H1 (cell line): Measurements from ENCODE around the gene POLR2I. TPM values are rescaled to one million over a fixed set of nuclear protein-coding genes. Genes with fewer than 3 reads are reported as not detected.
A peak's percentile ranks its signal among the peaks of the same experiment; 100 is the strongest.

ENCODE experiments used
- CTCF ChIA-PET: fragments of 300-600 bp; sonication (Branson Sonifier 250); formaldehyde crosslinking; loops from one replicate; lab custom pipeline; 2021; ENCODE audit not compliant: partially characterized antibody; lab: Charles Lee
- POLR2A ChIA-PET: fragments of 300-600 bp; sonication (Branson Sonifier 250); formaldehyde crosslinking; loops from one replicate; lab custom pipeline; 2021; ENCODE audit warnings: inconsistent platforms; ENCODE audit not compliant: partially characterized antibody; lab: Charles Lee
- DNase-seq, 2 experiments: peaks; one replicate each; pipeline versions ENCODE4 v3.0.0 to v3.0.0-alpha.2; 2010 to 2022; ENCODE audit warnings: low spot score in 2 of 2, low read depth in 1 of 2, mixed read lengths in 1 of 2
- FAIRE-seq: peaks from 2 replicates; lab custom pipeline; 2011; peaks lifted over from hg19 to GRCh38; lab: Jason Lieb, UNC
- H2AFZ ChIP-seq: 2 replicates; pipeline ENCODE4 v1.8.1; 2012; ENCODE audit warnings: low read length, inconsistent platforms
- H2AK5ac ChIP-seq: 2 replicates; pipeline ENCODE4 v1.6.1; 2013; ENCODE audit warnings: low read depth, low read length
- H2BK120ac ChIP-seq: replicated peaks from 2 replicates; pipeline ENCODE3; 2013; ENCODE audit warnings: low read depth, low read length, inconsistent platforms
- H2BK12ac ChIP-seq: 2 replicates; pipeline ENCODE4 v1.6.1; 2013; ENCODE audit warnings: low read depth, low read length
- H2BK15ac ChIP-seq: 2 replicates; pipeline ENCODE4 v1.6.1; 2013; ENCODE audit warnings: low read length
- H2BK20ac ChIP-seq: 2 replicates; pipeline ENCODE4 v1.6.1; 2013; ENCODE audit warnings: low read length
- H2BK5ac ChIP-seq: 2 replicates; pipeline ENCODE4 v1.6.1; 2013; ENCODE audit warnings: low read depth, low read length
- H3K14ac ChIP-seq: 2 replicates; pipeline ENCODE4 v1.6.1; 2013; ENCODE audit warnings: inconsistent platforms; ENCODE audit not compliant: insufficient read length
- H3K18ac ChIP-seq: 2 replicates; pipeline ENCODE4 v1.6.1; 2013; ENCODE audit warnings: low read length; ENCODE audit errors: extremely low read depth
- H3K23ac ChIP-seq: 2 replicates; pipeline ENCODE4 v1.6.1; 2013; ENCODE audit warnings: inconsistent platforms; ENCODE audit not compliant: insufficient read length
- H3K23me2 ChIP-seq: 2 replicates; pipeline ENCODE4 v1.6.1; 2013; ENCODE audit warnings: low read depth, low read length
- H3K27ac ChIP-seq: 2 replicates; pipeline ENCODE4 v1.6.1; 2011; ENCODE audit warnings: low read depth, low read length, inconsistent platforms
- H3K27me3 ChIP-seq, 4 experiments: replicated peaks in 1 of 4; 1 replicate in 1 of 4; 2 replicates in 3 of 4; pipeline versions ENCODE4 v1.6.1 to v1.8.1; 2011 to 2013; ENCODE audit warnings: low read length in 3 of 4, mild to moderate bottlenecking in 3 of 4, inconsistent platforms in 2 of 4, mixed read lengths in 2 of 4, moderate library complexity in 1 of 4; ENCODE audit not compliant: control insufficient read depth in 3 of 4, insufficient read depth in 3 of 4; ENCODE audit errors: extremely low read depth in 1 of 4
- H3K36me3 ChIP-seq, 4 experiments: 2 replicates each; pipeline versions ENCODE4 v1.6.1 to v1.8.1; 2011 to 2013; ENCODE audit warnings: mild to moderate bottlenecking in 4 of 4, low read length in 3 of 4, moderate library complexity in 2 of 4, control low read depth in 1 of 4, inconsistent platforms in 1 of 4; ENCODE audit not compliant: insufficient read depth in 4 of 4, control insufficient read depth in 2 of 4
- H3K4ac ChIP-seq: replicated peaks from 2 replicates; pipeline ENCODE3; 2013; ENCODE audit warnings: low read length, low read depth, mixed read lengths, inconsistent platforms; ENCODE audit not compliant: insufficient read length
- H3K4me1 ChIP-seq, 4 experiments: replicated peaks in 1 of 4; 1 replicate in 1 of 4; 2 replicates in 3 of 4; pipeline versions ENCODE4 v1.6.1 to v1.8.1; 2011 to 2013; ENCODE audit warnings: low read length in 3 of 4, inconsistent platforms in 2 of 4, mixed read lengths in 1 of 4; ENCODE audit not compliant: insufficient read depth in 4 of 4, control insufficient read depth in 3 of 4
- H3K4me2 ChIP-seq, 2 experiments: 2 replicates each; pipeline versions ENCODE4 v1.6.1 to v1.8.1; 2011 to 2013; ENCODE audit warnings: low read depth in 2 of 2, low read length in 2 of 2, control low read depth in 1 of 2, inconsistent platforms in 1 of 2, mild to moderate bottlenecking in 1 of 2; ENCODE audit not compliant: insufficient read depth in 1 of 2
- H3K4me3 ChIP-seq, 4 experiments: fragments of 200-600, 300-600 bp in 1 of 4; sonication (generic), shearing (Covaris generic), sonication (Bioruptor Twin) in 1 of 4; 2 replicates each; pipeline versions ENCODE4 v1.5.1 to v1.8.1; 2011 to 2016; ENCODE audit warnings: low read length in 4 of 4, low read depth in 3 of 4, control low read depth in 2 of 4, inconsistent platforms in 2 of 4, mild to moderate bottlenecking in 2 of 4, mixed read lengths in 1 of 4, moderate library complexity in 1 of 4; ENCODE audit not compliant: insufficient read depth in 2 of 4; ENCODE audit errors: extremely low read depth in 1 of 4
- H3K56ac ChIP-seq: replicated peaks from 2 replicates; pipeline ENCODE3; 2013; ENCODE audit warnings: low read depth, mild to moderate bottlenecking, mixed read lengths, low read length, inconsistent platforms; ENCODE audit not compliant: insufficient read length
- H3K79me1 ChIP-seq: 2 replicates; pipeline ENCODE4 v1.6.1; 2013; ENCODE audit warnings: low read depth, low read length, control low read depth
- H3K79me2 ChIP-seq, 2 experiments: 2 replicates each; pipeline versions ENCODE4 v1.6.1 to v1.8.1; 2012 to 2013; ENCODE audit warnings: low read length in 2 of 2, mild to moderate bottlenecking in 2 of 2, inconsistent platforms in 1 of 2; ENCODE audit not compliant: insufficient read depth in 2 of 2, control insufficient read depth in 1 of 2
- H3K9ac ChIP-seq, 4 experiments: replicated peaks in 1 of 4; 1 replicate in 1 of 4; 2 replicates in 3 of 4; pipeline versions ENCODE4 v1.6.1 to v1.8.1; 2011 to 2013; ENCODE audit warnings: low read depth in 3 of 4, low read length in 3 of 4, control low read depth in 2 of 4, mild to moderate bottlenecking in 2 of 4, moderate library complexity in 2 of 4, inconsistent platforms in 1 of 4; ENCODE audit errors: extremely low read depth in 1 of 4
- H3K9me3 ChIP-seq, 2 experiments: 2 replicates each; pipeline versions ENCODE4 v1.6.1 to v1.8.1; 2012 to 2013; ENCODE audit warnings: mild to moderate bottlenecking in 2 of 2, moderate library complexity in 2 of 2, control low read depth in 1 of 2, inconsistent platforms in 1 of 2, low read depth in 1 of 2, low read length in 1 of 2, mixed read lengths in 1 of 2; ENCODE audit not compliant: insufficient read depth in 2 of 2
- H4K20me1 ChIP-seq, 2 experiments: replicated peaks in 1 of 2; 2 replicates each; pipeline versions ENCODE3 to v1.8.1; 2011 to 2013; ENCODE audit warnings: inconsistent platforms in 2 of 2, low read length in 2 of 2, mild to moderate bottlenecking in 1 of 2; ENCODE audit not compliant: insufficient read depth in 2 of 2, control insufficient read depth in 1 of 2
- H4K5ac ChIP-seq: 2 replicates; pipeline ENCODE4 v1.6.1; 2013; ENCODE audit warnings: low read length, low read depth, mixed read lengths, inconsistent platforms; ENCODE audit not compliant: insufficient read length
- H4K8ac ChIP-seq: 2 replicates; pipeline ENCODE4 v1.8.0; 2013; ENCODE audit warnings: mild to moderate bottlenecking, moderate library complexity, low read length, inconsistent platforms; ENCODE audit not compliant: insufficient read depth; ENCODE audit errors: extremely low read depth
- H4K91ac ChIP-seq: replicated peaks from 2 replicates; pipeline ENCODE3; 2013; ENCODE audit warnings: low read length, mixed read lengths, inconsistent platforms; ENCODE audit not compliant: insufficient read length
- BCL11A ChIP-seq, 2 experiments: IDR thresholded peaks; one replicate each; pipeline ENCODE4 v1.6.1; 2011; ENCODE audit warnings: low read depth in 2 of 2, low read length in 2 of 2, mild to moderate bottlenecking in 2 of 2
- CEBPB ChIP-seq: IDR thresholded peaks from 2 replicates; pipeline ENCODE4 v1.6.1; 2012; ENCODE audit warnings: low read depth, low read length
- EP300 ChIP-seq, 2 experiments: IDR thresholded peaks; 1 replicate in 1 of 2; 2 replicates in 1 of 2; pipeline ENCODE4 v1.6.1; 2011 to 2012; ENCODE audit warnings: low read depth in 2 of 2, low read length in 2 of 2, mild to moderate bottlenecking in 2 of 2, borderline replicate concordance in 1 of 2, inconsistent platforms in 1 of 2, moderate library complexity in 1 of 2
- FOSL1 ChIP-seq: IDR thresholded peaks from 2 replicates; pipeline ENCODE4 v1.6.1; 2011; ENCODE audit warnings: mild to moderate bottlenecking, low read depth, low read length, moderate library complexity; ENCODE audit not compliant: insufficient read depth
- KDM1A ChIP-seq: fragments of 200-600, 300-600 bp; sonication (generic); IDR thresholded peaks from 2 replicates; pipeline ENCODE4 v1.7.1; 2016; ENCODE audit warnings: mild to moderate bottlenecking, low read length, borderline replicate concordance
- SP2 ChIP-seq: IDR thresholded peaks from 2 replicates; pipeline ENCODE4 v1.6.1; 2012; ENCODE audit warnings: mild to moderate bottlenecking, low read length, inconsistent platforms
- SP4 ChIP-seq: IDR thresholded peaks from 2 replicates; pipeline ENCODE4 v1.6.1; 2012; ENCODE audit warnings: low read length, inconsistent platforms
- TCF12 ChIP-seq: IDR thresholded peaks from 2 replicates; pipeline ENCODE4 v1.6.1; 2011; ENCODE audit warnings: low read depth, mild to moderate bottlenecking, low read length
- WGBS, 2 experiments: shearing (Covaris generic) in 1 of 2; methylation state at CpG; one replicate each; pipeline versions ENCODE4 v1.1.6 to v1.1.7; 2013 to 2015; ENCODE audit warnings: low lambda C conversion rate in 2 of 2, mixed read lengths in 2 of 2, inconsistent platforms in 1 of 2, low coverage in 1 of 2, missing lambda C conversion rate in 1 of 2; ENCODE audit not compliant: insufficient replicate concordance in 2 of 2, insufficient coverage in 1 of 2, insufficient read length in 1 of 2; ENCODE audit errors: extremely low coverage in 1 of 2, missing lambda C conversion rate in 1 of 2; 5-methylcytosine and 5-hydroxymethylcytosine counted together
- polyA plus RNA-seq, 7 experiments: library from polyadenylated mRNA; depleted of rRNA in 3 of 7; stranded (reverse) in 5 of 7; unstranded in 2 of 7; fragments of >200 nt in 5 of 7; fragments of 200-250 nt in 2 of 7; gene quantifications; 1 replicate in 5 of 7; 2 replicates in 1 of 7; 4 replicates in 1 of 7; pipeline versions ENCODE4 v1.2.1 to v1.2.3, GENCODE V29; 2011 to 2013; ENCODE audit warnings: missing spikeins in 2 of 7, mixed read lengths in 2 of 7
- total RNA-seq: library from RNA; stranded (reverse); fragmentation: NEBNext Ultra II Directional; extraction: Animal tissue kit (Norgen Biotek cat#: 25700); gene quantifications from 2 replicates; pipeline ENCODE4 v1.2.1, GENCODE V29; 2021

Gene POLR2I
- total and polyA plus RNA-seq, 2 of the 8 experiments (the other 6 are each of a cell fraction or from before 2014, with no cell fraction given): 143 to 150 TPM

GRCh38 chr19:36163813-36164212, 49.1 kb upstream of the POLR2I start:
- H2AFZ ChIP-seq: no peak overlapping the region
- H2BK12ac ChIP-seq: no peak overlapping the region
- WGBS, 2 experiments: 95% methylated on average over 12 of the region's 12 CpGs; no CpG with 5 or more reads in 1 of the 2 experiments
- H3K27ac ChIP-seq: no peak overlapping the region
- FAIRE-seq: no peak
- POLR2A ChIA-PET: interaction anchor here (0.7 to 7.9 kb wide), 5 partner anchors 13 to 155 kb away, joined by 3 to 45 read pairs (median 4); partner anchors contain the start of genes COX7A1 and SYNE4
- no peak overlapping the region for H3K9ac ChIP-seq
- H3K14ac ChIP-seq: no peak overlapping the region
- CTCF ChIA-PET: interaction anchor here (0.8 to 13.5 kb wide), 3 partner anchors 14 to 36 kb away, joined by 4 to 157 read pairs (median 4); partner anchors contain the start of gene CAPNS1
- no peak overlapping the region for H4K91ac ChIP-seq
- H3K9me3 ChIP-seq: no peaks in the 10 kb centered on the region
- H3K4me2 ChIP-seq: no peak overlapping the region
- H3K36me3 ChIP-seq: no peaks in the 10 kb centered on the region
- H3K4me3 ChIP-seq: no peak overlapping the region
- TF ChIP-seq SP4: no peak
- no peak for TF ChIP-seq BCL11A (IDR thresholded peaks at IDR 0.05; ENCODE audit: low read depth in 2 of 2, low read length in 2 of 2)
- TF ChIP-seq CEBPB: no peak
- no peak for TF ChIP-seq KDM1A
- no peak for TF ChIP-seq FOSL1
- no peak for TF ChIP-seq SP2
- TF ChIP-seq TCF12: no peak
- TF ChIP-seq EP300 (IDR thresholded peaks at IDR 0.05; ENCODE audit: borderline replicate concordance in 1 of 2, low read depth in 2 of 2, low read length in 2 of 2): no peak
- TF ChIP-seq, all 59 proteins: peak for 0
- no peak overlapping the region for H2BK5ac ChIP-seq
- H2BK15ac ChIP-seq: 0 out of 2 replicates have a peak overlapping the region, but pooled peaks have one; percentile 72
- H3K23me2 ChIP-seq: peaks cover 2% of the 10 kb centered on the region; the same call in 1 of the 2 replicates
- H3K56ac ChIP-seq: no peak overlapping the region
- no peaks in the 10 kb centered on the region for H3K27me3 ChIP-seq
- H4K5ac ChIP-seq: no peak overlapping the region
- no peak overlapping the region for H3K23ac ChIP-seq
- H4K20me1 ChIP-seq: no peaks in the 10 kb centered on the region
- no peaks in the 10 kb centered on the region; the same call in 1 of the 2 replicates for H3K79me1 ChIP-seq
- H2BK20ac ChIP-seq: no peak overlapping the region
- H3K4ac ChIP-seq: no peak overlapping the region
- no peak overlapping the region for H2AK5ac ChIP-seq
- no peak overlapping the region for H4K8ac ChIP-seq
- no peak for DNase-seq
- H3K79me2 ChIP-seq: no peaks in the 10 kb centered on the region; a peak in 1 of 4 replicates
- no peak overlapping the region for H2BK120ac ChIP-seq
- no peak overlapping the region for H3K18ac ChIP-seq
- peaks cover 0 to 8% (median 4%) of the 10 kb centered on the region in 4 experiments; a peak in 3 of 7 replicates for H3K4me1 ChIP-seq
